Midbrain (tissue), 1 donor: Measurements from ENCODE around the gene TMEM131.
A peak's percentile ranks its signal among the peaks of the same experiment; 100 is the strongest.
"Not testable (repeated sequence)": the region's sequence is repeated elsewhere in the genome, so short reads cannot be mapped to it uniquely, and the experiment has no call there.

ENCODE experiments used
- DNase-seq: peaks from one replicate; lab custom pipeline; 2025; lab: John Stamatoyannopoulos, UW

Gene TMEM131

GRCh38 chr2:97913846-97914245, 81.9 kb downstream of the TMEM131 start:
- no peak for DNase-seq

- DNase-seq: no peak
These were observed 83.7 kb downstream of the TMEM131 start for GRCh38 chr2:97911922-97912575.

- no peak for DNase-seq
These were observed 84.4 kb downstream of the TMEM131 start for GRCh38 chr2:97911206-97911921.

- DNase-seq: no peak
These were observed 85.1 kb downstream of the TMEM131 start for GRCh38 chr2:97910403-97911205.

GRCh38 chr2:97908208-97908676, 87.5 kb downstream of the TMEM131 start:
- DNase-seq: no peak

- DNase-seq: no peak
These were observed 88.2 kb downstream of the TMEM131 start for GRCh38 chr2:97907369-97908100.

- no peak for DNase-seq
These were observed 89.4 kb downstream of the TMEM131 start for GRCh38 chr2:97906307-97906706.

GRCh38 chr2:97905294-97905693, 90.5 kb downstream of the TMEM131 start:
- DNase-seq: no peak

GRCh38 chr2:97901862-97902261, 93.9 kb downstream of the TMEM131 start:
- DNase-seq: no peak

GRCh38 chr2:97900806-97901205, 94.9 kb downstream of the TMEM131 start:
- DNase-seq: no peak

- DNase-seq: not testable (repeated sequence)
These were observed 102.7 kb downstream of the TMEM131 start for GRCh38 chr2:97893042-97893441.

GRCh38 chr2:97891611-97892010, 104.1 kb downstream of the TMEM131 start:
- DNase-seq: no peak

- DNase-seq: no peak
These were observed 106.6 kb downstream of the TMEM131 start for GRCh38 chr2:97889156-97889555.

GRCh38 chr2:97885841-97886240, 109.9 kb downstream of the TMEM131 start:
- no peak for DNase-seq

GRCh38 chr2:97880334-97880733, 115.4 kb downstream of the TMEM131 start:
- no peak for DNase-seq

GRCh38 chr2:97878865-97879264, 116.9 kb downstream of the TMEM131 start:
- DNase-seq: no peak

GRCh38 chr2:97878317-97878716, 117.4 kb downstream of the TMEM131 start:
- DNase-seq: not testable (repeated sequence)

- DNase-seq: no peak
These were observed 124.5 kb downstream of the TMEM131 start for GRCh38 chr2:97871096-97871780.

GRCh38 chr2:97870396-97870843, 125.3 kb downstream of the TMEM131 start:
- DNase-seq: peak; percentile 15

- DNase-seq: no peak
These were observed 125.9 kb downstream of the TMEM131 start for GRCh38 chr2:97869722-97870346.
